Muscle of back (tissue), 11 donors: Measurements from ENCODE around the gene TUBG2. TPM values are rescaled to one million over a fixed set of nuclear protein-coding genes. Genes with fewer than 3 reads are reported as not detected.

ENCODE experiments used
- DNase-seq, 3 donors: peaks; one replicate each; pipeline versions ENCODE4 v3.0.0 to v3.0.0-alpha.2; 2013
- polyA plus RNA-seq, 10 donors: library from polyadenylated mRNA; unstranded; fragments of 120-200 nt; gene quantifications; one replicate each; pipeline ENCODE4 v1.2.1, GENCODE V29; 2013; ENCODE audit not compliant: insufficient read length in 10 of 10

The TUBG2 gene
- polyA plus RNA-seq, 10 donors: 9.7 to 21.2 (median 12.6) TPM

GRCh38 chr17:42676424-42677011 lies 17.4 kb downstream of the TUBG2 start, which contains the start of gene PLEKHH3:
Gene PLEKHH3 (minus strand): TSS chr17:42676994. CDS start chr17:42676563, 431 bp downstream.
- peak in 1 of 3 donors; percentile 94 for DNase-seq

GRCh38 chr17:42677012-42677857 lies 18.2 kb downstream of the TUBG2 start:
- peak; percentile 100 for DNase-seq

GRCh38 chr17:42677921-42678781 lies 19.1 kb downstream of the TUBG2 start:
- DNase-seq: peak; percentile 90 to 97 (median 92)

- DNase-seq: peak in 2 of 3 donors; percentile 46 to 73
Observed at GRCh38 chr17:42678951-42679491, 19.9 kb downstream of the TUBG2 start.

GRCh38 chr17:42679492-42680330 lies 20.6 kb downstream of the TUBG2 start:
- DNase-seq: peak; percentile 78 to 95 (median 87)

- peak in 1 of 3 donors; percentile 47 for DNase-seq
Observed at GRCh38 chr17:42680331-42680808, 21.3 kb downstream of the TUBG2 start.

GRCh38 chr17:42681976-42682721 lies 23.1 kb downstream of the TUBG2 start, which contains the start of gene CNTNAP1:
Gene CNTNAP1 (plus strand): TSS chr17:42682531. CDS start chr17:42682830, 299 bp downstream.
- peak in 2 of 3 donors; percentile 84 to 92 for DNase-seq

GRCh38 chr17:42682722-42683403 lies 23.8 kb downstream of the TUBG2 start:
- DNase-seq: peak in 2 of 3 donors; percentile 66 to 89

- peak in 2 of 3 donors; percentile 42 to 60 for DNase-seq
Observed at GRCh38 chr17:42683407-42684034, 24.4 kb downstream of the TUBG2 start.

GRCh38 chr17:42684929-42685556 lies 26.0 kb downstream of the TUBG2 start:
- DNase-seq: no peak

- DNase-seq: no peak
Observed at GRCh38 chr17:42685831-42686230, 26.7 kb downstream of the TUBG2 start.

- no peak for DNase-seq
Observed at GRCh38 chr17:42686520-42687128, 27.5 kb downstream of the TUBG2 start.

GRCh38 chr17:42687707-42688320 lies 28.7 kb downstream of the TUBG2 start:
- DNase-seq: no peak

- DNase-seq: no peak
Observed at GRCh38 chr17:42690596-42690995, 31.5 kb downstream of the TUBG2 start.

GRCh38 chr17:42691021-42691545 lies 32.0 kb downstream of the TUBG2 start:
- DNase-seq: no peak

- DNase-seq: no peak
Observed at GRCh38 chr17:42692489-42692888, 33.4 kb downstream of the TUBG2 start.

- DNase-seq: no peak
Observed at GRCh38 chr17:42694524-42694923, 35.4 kb downstream of the TUBG2 start.
